Amniotic epithelial cell (primary cell): Measurements from ENCODE around the gene C1orf35.

Experiments
- DNase-seq: peaks from one replicate; pipeline ENCODE4 v3.0.0-alpha.2; 2010; ENCODE audit warnings: low read depth

C1orf35 gene

DNA sequence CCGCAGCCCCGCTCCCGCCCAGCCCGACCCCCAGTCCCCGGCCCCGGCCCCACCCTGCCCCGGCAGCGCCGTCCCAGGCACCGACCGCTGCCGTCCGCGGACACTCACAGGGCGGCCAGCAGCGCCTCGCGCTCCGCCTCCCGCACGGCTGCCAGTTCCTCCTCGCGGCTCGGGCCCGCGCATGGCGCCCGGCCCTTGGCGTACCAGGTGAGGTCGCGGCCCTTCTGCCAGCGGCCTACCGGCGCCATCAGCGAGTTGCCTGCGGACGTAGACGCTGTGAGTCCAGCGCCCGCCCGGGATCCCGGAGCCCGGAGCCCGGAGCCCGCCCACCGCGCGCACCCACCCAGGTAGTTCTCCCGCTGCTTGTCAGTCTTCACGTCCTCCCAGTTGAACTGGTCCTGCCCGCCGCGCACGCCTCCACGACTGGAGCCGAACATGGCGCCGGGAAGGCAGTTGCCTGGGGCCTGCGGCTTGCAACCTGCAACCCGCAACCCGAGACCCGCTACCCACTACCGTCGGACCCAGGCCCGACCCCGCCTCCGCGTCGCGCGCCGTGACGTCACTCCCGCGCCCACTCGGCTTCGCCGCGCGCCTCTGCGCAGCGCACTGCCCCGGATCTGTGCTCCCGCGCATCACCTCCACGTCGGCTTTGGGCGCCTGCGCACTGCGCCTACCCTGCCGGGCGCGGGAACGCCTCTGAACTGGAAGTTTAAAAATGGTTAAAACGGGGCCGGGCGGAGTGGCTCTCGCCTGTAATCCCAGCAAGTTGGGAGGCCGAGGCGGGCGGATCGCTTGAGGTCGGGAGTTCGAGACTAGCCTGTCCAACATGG, at the start of gene C1orf35:
TSS of gene C1orf35 (minus strand) at position 535 of the 830 bp plus-strand sequence. CDS start at position 437, 98 bp downstream.
- DNase-seq = peak; percentile 81

DNA sequence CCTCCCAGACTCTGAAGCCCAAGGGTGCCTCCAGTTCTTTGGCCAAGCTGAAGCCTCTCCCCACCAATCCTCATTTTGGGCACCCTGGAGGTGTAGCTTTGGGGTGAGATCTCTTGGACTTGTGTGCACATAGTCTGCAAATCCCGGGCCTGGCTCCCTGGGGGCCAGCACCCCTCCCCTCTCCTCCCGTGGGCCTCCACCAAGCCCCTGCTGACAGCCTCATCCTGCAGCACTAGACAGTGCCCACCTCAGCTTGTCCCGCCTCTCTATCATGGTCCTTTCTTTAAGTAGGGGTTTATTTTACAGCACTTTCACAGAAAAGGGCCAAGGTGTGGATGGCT, 49.8 kb upstream of the C1orf35 start:
- DNase-seq = no peak

DNA sequence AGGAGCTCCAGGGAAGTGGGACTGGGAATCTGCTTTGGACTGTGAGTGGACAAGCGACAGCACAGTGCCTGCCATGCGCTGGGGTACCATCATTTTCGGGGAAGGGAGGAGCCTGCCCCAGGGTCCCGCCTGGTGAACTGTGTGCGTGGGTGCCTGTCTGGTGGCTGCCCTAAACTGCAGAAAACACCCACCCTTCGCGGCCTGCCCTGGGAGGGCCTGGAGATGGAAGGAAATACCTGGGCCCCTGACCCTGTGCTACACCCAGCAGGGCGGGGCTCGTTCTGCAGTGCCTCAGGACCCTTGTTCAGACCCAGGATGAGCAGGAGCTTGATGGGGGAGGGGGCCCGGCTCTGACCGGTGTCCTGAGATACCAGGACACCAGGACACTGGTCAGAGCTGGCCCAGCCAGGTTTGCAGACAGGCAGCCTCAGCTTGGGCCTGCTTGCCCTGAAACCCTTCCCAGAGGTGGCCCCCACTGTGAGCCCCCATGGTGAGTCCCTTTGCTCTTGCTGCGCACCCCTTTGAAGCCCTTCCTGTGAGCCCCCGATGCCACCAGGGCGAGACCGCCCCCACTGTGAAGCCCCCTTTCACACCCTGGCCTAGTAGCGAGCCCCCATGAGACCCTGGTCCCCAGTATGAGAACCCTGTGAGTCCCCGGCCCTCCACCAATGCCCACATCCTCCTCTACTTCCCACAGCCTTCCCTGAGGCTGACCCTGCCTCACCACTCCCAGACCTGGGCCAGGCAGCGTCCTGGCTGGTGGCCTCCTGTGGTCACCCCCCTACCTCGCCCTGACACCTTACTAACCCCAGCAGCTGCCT, 49.2 kb upstream of the C1orf35 start:
- no peak for DNase-seq

DNA sequence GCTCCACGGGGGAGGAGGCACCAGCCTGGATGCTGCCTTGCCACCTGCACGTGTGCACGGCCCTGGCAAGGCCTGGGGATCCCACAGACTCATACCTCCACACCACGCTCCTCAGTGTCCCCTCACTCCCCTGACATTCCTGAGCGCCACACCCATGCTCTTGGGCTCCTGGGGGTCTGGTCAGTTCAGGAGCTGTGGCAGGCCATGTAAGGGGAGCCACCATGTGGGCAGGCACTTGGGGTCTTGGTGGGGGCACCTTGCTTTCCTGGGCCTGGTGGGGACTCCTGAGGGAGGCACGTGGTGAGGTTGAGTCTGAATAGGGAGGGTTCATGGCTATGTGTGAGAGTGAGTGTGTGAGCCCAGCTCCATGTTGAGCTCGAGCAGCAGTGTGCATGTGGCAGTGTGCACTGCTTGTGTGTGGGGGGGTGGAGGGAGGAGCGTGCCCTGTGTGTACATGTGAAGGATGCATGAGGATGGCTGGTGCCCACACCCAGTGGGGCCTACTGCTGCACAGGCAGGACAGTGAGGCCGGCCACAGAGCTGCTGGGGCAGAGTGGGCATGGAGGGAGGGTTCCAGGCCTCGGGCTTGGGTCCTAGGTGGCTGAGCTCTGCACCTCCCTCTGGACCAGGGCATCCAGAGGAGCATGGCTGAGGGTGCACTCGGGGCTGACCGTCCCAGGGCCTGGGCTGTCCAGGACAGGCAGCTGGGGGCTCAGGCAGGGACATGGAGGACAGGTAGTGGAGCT, 48.2 kb upstream of the C1orf35 start:
- no peak for DNase-seq

DNA sequence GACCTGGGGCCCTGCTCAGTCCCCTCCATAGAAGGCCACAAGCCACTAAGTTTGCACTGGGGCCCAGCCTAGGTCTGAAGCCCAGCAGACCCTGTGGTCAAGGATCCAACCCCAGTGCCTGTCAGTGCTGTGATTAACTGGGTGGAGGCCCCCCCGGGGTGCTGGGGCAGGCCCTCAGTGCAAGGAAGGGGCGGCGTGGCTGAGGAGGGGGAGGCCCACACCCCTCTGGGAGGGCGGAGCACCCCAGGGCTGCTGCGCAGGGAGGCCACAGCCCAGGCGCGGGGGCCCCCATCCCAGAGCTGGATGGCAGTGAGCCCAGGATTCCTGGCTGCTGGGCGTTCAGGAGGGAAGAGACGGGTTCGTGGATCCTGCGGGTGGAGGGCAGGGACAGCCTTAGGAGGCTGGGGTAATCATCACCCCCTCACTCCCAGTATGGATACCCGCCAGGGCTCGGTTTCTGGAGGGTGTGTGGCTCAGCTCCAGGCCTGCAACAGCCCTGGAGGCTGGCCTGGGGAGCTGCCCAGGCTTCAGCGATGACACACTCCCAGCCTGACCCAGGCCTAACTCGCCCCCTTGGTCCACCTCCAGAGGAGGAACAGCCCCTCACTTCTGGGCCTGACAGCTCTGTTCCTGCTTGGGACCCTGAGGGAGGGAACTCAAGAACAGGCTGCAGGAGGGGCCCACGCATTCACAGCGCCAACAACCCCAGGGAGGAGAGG, 47.5 kb upstream of the C1orf35 start:
- DNase-seq = peak; percentile 88

DNA sequence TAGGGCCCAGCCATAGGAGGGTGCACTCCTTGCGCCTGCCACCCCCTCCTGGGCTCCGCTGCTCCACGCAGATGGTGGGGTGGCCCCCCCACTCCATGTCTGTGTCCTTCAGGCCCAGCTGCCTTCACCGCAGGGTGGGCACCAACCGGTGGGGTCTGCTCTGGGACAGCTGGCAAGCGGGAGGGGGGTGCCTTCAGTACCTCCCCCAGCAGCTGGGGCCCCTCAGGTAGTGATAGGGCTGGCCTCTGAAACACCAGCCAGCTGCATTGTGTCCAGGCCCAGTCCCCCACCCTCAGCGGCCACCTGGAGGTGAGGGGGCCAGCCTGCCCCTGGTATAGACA, 47.0 kb upstream of the C1orf35 start:
- DNase-seq = no peak

DNA sequence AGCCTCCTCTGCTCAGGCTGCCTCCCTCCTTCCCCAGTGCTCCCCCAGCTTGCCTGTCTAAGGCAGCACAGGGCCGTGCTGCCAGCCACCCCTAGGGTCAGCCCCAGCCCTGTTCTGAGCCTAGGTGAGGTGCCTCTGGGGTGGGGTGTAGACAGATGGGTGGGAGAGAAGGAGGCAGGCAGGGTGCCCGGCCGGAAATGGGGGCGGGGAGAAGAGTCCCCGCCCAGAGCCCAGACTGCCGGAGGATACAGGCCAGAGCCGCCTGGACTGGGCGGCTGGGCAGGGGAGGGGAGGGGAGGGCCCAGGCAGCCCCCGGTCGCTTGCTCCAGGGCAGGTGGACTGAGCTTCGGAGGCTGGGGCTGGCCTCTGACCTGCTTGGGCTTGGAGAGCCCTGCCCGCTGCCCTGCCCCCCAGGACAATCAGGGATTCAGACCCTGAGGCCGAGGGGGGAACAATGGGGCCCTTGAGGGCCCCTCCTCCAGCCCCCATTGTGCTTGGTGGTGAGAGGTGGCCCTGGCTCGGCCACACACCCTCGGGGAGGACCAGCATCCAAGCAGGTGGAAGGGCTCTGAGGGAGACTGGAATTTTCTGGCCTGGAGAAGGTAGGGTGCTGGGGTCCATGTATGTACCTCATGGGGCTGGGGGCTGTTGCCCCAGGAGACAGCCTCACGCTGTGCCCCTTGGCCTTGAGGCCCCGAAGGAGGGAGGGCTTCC, 46.4 kb upstream of the C1orf35 start, which contains the start of gene GJC2:
TSS of gene GJC2 (plus strand) at position 525 of the 714 bp plus-strand sequence. CDS start 7,829 bp downstream, outside the sequence.
- no peak for DNase-seq

DNA sequence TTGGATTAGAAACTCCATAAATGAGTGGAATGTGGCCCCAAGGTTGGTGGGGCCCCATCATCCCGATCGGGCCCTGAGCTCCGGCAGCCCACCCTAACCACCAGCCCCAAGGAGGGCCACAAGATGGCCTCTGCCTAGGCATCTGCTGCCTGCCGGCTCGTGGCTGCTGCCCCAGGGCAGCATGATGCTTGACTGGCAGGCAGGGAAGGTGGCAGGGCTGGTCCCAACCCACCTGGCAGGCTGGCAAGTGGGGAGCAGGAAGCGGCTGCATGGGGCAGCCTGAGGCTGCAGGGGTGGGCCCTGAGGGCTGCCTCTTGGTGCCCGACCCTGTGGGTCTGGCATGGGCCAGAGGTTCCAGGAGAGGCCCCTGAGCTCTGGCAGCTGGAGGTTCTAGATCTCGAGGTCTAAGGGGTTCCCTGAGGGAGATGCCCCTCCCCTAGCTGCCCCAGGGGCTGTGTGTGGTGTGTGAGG, 45.8 kb upstream of the C1orf35 start:
- DNase-seq = no peak

DNA sequence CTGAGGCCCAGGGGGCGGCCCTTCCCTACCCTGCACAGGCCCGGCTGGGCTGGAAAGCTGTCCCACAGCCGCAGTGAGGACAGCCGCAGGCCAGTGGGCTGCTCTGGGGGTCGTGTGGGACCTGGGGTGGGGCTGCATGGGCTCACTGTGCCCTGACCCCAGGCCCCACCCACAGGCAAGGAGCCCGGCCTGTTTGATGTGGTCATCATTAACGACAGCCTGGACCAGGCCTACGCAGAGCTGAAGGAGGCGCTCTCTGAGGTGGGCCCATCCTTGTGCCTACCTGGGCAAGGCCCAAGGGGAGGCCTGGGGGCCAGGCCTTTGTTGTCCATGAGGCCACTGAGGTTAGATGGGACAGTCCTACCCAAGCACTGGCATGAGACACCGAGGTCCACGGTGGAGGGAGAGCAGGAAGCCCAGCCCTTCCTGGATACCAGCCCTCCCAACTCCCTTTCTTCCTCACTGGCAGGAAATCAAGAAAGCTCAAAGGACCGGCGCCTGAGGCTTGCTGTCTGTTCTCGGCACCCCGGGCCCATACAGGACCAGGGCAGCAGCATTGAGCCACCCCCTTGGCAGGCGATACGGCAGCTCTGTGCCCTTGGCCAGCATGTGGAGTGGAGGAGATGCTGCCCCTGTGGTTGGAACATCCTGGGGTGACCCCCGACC, 45.2 kb upstream of the C1orf35 start:
- DNase-seq = no peak

DNA sequence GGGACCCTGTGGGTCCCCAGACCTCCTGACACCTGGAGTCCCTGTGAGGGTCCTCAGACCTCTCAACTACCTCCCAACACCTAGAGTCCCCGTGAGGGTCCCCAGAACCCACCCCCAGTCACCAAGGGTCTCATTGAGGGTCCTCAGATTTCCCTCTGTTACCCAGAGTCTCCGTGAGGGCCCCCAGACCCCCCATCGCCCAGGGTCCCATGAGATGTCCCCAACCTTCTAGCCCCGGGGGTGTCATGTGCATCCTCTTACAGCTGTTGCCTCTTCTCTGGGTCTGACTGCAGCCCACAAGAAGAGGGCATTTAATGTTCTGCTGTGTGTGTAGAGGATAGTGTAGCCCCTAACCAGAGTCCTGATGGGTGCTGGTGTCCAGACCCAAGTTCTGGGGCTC, 44.6 kb upstream of the C1orf35 start:
- DNase-seq = no peak

DNA sequence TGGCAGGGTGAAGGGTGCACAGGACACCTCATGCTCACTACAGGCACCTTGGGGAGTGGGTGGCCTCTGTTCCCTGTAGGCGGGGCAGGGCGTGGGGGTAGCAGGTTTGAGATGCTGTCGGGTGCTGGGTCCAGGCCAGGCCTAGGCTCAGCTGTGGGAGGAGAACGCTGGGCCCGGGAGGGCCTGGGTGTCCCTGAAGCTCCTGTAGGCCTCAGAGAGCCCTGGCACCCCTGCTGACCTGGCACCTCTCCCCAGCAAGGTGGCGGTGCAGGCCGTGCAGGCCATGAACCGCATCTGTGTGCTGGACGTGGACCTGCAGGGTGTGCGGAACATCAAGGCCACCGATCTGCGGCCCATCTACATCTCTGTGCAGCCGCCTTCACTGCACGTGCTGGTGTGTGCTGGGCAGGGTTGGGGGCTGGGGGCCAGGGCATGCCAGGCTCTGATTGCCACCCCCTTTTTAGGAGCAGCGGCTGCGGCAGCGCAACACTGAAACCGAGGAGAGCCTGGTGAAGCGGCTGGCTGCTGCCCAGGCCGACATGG, 44.1 kb upstream of the C1orf35 start:
- no peak for DNase-seq

DNA sequence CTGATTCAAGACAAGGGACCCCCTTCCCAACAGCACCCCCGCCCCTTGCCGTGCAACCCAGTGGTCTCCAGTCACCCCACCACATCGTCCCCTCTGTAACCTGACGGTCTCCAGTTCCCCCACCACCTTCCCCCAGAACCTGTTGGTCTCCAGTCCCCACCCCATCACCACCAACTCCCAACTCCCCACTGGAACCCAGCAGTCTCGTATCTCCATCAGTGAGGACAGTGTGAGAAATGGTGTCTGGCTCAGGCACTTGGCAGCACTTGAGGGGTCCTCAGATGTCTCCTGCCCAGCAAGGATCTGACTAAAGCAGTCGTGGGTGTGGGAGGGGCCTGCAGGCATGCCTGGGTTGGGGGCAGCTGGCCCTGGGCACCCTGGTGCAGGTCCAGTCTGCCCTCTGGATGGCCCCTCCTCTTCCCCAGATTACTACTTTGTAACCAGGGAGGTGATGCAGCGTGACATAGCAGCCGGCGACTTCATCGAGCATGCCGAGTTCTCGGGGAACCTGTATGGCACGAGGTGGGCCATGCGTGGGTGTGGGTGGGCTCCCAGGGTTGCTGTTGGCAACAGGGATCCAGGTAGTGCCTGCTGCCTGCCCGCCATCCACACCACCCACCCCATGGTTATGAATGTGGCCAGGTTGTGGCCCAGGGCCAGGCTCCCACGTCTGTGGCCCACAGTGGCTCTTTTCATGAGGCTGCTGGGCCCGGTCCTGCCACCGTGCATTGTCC, 43.5 kb upstream of the C1orf35 start:
- DNase-seq = no peak

DNA sequence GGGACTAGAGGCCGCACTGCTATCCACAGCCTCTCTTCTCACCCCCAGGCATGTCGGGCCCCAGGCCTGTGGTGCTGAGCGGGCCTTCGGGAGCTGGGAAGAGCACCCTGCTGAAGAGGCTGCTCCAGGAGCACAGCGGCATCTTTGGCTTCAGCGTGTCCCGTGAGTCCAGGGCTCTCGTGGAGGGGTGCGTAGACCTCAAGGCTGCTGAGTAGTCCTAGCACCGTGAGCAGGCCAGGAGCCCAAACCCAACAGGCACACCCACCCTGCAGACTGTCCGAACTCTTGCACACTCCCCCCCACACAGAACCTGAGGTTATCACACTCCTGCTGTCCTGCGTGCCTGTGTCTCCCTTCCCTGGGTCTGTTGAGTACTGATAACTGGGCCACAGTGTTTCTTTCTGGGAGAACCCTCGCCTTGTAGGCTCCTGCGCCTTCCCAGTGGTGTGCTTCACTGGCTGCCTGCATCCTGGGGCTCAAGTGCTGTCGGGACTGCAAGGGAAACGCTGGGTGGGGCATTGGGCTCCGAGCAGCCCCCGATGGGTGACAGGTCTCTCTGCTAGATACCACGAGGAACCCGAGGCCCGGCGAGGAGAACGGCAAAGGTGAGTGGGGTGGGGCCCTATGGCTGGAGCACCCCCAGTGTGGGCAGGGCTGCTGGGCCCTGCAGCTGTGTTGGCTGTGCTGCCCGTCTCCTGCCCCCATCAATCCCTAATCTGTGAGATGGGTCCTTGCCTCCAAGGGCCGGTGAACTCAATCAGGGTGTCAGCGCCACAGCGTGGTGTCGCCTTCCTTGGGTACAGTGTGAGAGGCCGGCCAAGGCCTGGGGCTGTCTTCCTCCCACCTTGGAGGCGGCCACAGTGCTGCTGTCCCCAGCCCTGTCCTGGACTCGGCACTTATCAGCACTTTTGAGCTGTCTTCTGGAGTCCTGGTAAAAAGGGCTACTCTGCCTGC, 42.6 kb upstream of the C1orf35 start:
- no peak for DNase-seq

DNA sequence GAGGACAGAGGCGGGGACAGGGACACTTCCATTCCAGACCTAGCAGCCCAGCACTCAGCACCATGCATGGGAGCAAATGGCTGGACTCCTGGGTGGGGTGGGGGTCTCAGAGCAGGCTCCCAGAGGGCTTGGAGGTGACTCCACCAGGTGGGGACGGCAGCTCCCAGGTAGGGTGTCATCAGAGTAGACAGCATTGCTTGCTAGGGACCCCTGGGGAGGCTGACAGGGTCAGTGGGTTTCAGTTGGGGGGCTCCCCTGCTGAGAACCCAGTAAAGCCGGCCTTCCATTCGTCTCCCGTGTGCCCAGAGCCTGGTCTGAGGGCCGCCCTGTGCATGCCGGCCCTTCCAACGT, 41.8 kb upstream of the C1orf35 start:
- no peak for DNase-seq

DNA sequence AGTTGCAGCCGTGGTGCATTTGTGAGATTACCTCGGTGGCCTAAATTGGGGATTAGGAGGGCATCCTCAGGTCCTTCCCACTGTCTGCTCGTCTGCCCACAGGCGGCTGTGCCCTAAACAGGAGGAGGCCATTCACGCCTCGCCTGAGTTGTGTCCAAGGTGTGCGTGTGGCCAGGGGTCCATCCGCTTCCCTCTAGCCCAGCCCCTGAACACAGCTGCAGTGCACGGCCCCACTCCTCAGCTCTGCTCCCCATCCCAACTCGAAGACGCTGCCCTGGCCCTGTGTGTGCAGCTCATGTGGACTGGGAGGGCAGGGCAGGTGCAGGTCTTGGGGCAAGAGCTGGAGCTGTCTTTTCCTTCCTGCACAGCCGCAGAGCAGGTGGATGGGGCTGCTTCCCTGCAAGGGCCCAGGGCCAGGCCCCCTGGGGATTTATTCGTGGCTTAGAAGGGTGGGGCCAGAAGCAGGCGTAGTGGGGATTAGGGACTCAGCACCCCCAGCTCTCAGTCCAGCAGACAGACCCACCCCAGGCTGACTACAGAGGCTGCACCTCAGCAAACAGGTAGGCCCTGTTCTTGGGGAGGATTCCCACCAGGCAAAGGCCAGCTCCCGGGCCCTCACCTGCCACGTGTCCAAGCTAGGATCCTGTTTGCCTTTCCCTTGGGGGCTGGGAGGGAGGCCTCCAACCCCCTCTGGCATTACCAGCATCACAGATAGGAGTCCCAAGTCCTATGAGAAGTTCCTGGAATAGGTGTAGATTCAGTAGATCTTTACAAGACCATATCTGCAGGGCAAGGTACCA, 41.3 kb upstream of the C1orf35 start:
- no peak for DNase-seq

DNA sequence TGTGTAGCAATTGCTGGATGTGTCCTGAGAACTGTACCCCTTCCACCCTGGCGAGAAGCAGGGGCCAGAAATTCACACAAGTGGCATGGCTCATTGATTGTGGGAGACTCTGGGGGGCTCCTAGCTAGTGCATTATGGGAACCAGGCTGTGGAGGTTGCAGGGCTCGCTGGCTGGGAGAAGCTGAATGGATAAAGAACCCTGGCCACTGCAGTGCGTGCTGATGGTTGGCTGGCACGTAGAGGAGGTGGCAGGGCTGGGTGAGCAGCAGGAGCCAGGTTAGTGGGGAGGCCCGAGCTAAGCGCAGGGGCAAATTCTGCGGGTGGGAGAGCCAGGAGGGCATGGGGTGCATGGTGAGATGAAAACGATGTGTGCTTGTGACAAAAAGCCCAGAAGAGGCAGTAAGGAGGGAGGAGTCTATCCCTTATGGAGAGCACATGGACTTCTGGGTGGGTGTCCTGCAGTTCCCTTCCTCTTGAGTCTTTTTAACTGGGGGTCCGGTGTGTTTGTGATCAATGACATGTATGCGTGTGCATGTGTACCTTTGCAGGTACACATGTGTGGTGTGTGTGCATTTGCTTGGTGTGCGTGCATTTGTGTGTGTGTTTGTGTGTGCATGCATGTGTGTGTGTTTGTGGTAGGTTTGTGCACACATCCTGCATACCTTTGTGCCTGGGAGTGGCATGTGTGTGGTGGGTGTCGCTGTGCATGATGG, 40.5 kb upstream of the C1orf35 start:
- DNase-seq = no peak

DNA sequence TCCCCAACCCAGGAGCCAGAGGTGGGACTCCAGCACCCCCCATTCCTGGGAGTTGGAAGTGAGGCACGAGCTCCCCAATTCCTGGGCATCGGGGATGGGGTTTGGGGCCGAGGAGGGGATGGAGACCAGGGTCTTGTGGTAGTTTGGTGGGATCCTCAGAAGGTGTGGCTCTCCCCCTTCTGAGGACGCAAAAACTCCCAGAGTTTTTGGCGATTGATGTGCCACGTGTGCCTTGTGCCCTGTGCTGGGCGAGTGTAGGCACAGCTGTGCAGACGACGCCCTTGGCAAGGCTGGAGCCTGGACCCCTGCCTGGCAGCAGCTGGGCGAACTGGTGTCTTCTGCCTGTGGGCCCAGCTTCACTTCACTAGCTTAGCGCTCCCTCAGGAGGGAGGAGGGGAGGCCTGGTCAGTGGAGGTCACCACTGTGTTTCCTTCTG, 39.6 kb upstream of the C1orf35 start:
- DNase-seq = no peak
